Activated T-helper 9 cell treated with anti-CD3 and anti-CD28 coated beads, Interleukin-2, amount 50 U/mL, for 16 hours (primary cell): ENCODE measurements around the gene ARRDC5.
"Not testable (repeated sequence)": the region's sequence is repeated elsewhere in the genome, so short reads cannot be mapped to it uniquely, and the experiment has no call there.

Source experiments
- DNase-seq: peaks from one replicate; pipeline ENCODE4 v3.0.0-alpha.2; 2020; ENCODE audit warnings: low read depth

ARRDC5 gene

DNA sequence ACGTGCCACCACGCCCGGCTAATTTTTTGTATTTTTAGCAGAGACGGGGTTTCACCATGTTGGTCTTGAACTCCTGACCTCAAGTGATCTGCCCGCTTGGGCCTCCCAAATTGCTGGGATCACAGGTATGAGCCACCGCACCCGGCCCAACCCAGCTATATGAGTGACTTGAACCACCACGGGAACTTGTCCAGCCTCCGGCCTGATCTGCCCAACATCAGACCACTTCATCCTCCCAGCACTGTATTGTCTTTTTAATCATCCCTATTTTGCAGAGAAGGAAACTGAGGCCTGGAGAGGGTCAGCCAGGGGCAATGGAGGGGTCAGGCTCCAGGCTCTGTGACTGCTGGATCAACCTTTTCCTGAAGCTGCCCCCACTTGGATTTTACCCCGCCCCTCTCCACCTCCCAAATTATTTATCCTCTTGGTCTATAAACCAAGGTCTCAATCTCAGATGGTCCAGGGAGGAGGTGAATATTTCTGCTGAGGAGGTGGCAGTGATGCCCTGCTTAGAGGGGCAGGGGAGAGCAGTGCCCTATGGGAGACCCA is 34.3 kb downstream of the ARRDC5 start:
- DNase-seq, result no peak

DNA sequence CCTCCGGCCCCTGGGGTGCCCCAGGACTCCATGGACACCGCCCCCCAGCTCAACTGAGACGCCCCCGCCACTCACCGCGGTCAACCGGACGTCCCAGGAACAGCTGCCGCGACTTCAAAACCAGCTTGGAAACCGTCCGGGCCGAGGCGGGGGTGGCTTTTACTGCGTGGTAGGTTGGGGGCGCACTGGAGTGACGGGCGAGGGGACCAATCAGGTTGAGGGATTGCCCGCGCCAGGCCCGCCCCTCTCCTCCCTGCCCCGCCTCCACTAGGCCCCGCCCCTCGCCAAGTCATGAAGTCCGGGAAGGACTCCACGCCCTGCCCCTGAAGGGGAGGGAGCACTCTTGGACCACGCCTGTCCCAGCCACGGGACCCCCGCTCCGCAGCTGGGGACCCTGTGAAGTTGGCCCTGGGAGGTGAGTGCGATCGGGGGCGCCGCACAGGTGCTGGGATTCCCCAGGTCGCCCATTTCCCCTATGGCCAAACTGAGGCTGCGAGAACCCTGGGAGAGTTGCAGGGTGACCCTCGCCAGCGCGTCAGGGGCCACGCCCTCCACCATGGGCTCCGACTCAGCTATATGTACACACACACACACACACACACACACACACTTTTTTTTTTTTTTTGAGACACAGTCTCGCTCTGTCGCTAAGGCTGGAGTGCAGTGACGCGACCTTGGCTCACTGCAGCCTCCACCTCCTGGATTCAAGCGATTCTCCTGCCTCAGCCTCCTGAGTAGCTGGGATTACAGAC is 35.0 kb downstream of the ARRDC5 start, which contains the start of gene PLIN3:
Gene PLIN3, minus strand, starts transcription at position 134 of the 752 bp plus-strand sequence. CDS start 6,273 bp downstream, outside the sequence.
- peak; percentile 86 for DNase-seq

DNA sequence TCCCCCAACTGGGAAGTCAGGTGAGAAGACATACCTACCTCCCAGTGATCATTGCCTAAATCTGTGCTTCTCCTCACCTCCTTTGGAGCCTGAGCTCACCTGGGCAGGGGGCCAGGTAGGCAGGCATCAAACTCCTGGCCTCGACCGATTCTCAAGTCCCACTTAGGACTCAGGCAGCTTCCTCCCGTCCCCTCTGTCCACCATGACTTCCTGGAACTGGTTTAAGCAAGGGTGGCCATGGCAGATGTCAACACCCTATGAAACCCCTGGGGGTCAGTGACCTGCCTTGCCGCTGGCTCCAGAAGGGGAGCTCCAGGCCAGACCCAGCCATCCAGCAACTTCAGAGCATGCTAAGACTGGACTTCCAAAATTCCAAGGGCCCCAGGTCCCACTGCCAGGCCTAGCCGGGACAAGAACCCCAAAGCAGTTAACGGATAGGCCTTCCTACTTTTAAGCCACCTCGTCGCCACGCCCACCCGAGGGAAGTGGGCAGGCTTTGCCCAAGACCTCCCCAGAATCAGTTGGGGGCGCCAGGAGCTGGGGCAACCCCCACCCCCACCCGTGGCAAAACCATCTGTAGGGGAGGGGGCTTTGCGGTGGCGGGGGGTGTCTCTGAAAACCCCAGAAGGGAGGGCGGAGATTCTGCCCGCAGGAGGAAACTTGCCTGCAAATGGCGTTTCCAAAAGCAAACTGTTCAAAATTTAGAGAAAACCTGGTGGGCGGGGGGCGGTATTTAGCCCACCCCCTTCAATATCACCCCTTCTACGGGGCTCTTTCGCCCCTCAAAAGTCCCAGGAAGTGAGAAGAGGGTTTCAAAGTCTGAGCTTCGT is 35.9 kb downstream of the ARRDC5 start:
- DNase-seq, result peak; percentile 15

DNA sequence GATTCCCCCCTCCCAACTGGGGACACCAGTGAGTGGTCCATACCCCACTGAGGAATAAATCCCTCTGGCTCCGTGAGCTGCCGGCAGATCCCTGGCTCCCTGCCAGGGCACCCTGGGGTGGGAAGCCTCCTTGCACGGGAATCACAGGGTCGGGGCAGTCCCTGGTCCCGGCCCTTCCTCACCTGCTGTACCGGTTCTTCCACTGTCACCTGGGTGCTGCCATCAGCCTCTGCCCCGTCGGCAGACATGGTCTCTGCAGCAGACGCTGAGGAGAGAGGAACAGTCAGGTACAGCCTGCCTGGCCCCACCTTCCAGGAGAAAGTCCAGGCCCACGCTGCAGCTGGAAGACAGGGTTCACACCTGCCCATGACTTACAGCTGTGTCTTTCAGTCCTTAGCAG is 41.5 kb downstream of the ARRDC5 start:
- no peak for DNase-seq

DNA sequence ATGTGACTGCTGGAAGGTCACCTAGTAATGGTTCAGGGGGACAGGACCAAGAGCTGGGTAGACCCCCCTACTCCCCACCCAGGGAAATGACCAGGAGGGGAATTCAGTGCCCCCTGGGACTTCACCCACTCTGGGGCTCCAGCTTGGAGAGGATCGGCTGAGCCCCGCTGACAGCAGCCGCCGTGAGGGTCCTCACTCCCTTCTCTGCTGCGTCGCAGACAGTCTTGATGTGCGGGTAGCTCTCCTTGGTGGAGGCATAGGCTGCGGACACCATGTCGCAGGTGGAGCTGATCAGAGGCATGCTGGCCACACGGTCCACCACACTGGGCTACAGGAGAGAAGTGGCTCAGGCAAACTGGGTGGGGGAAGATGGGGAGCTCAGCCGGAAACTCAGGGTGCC is 43.0 kb downstream of the ARRDC5 start:
- DNase-seq, result no peak

DNA sequence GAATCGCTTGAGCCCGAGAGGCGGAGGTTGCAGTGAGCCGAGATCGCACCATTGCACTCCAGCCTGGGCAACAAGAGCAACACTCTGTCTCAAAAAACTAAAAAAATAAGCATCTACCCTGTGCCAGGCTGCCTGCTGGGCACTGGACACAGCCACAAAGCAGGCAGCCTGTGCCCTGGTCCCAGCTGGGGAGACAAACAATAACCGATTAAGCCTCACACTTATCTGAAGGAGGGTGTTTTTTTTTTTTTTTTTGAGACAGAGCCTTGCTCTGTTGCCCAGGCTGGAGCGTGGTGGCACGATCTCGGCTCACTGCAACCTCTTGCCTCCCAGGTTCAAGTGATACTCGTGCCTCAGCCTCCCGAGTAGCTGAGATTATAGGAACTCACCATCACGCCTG is 46.2 kb downstream of the ARRDC5 start:
- DNase-seq, result not testable (repeated sequence)

DNA sequence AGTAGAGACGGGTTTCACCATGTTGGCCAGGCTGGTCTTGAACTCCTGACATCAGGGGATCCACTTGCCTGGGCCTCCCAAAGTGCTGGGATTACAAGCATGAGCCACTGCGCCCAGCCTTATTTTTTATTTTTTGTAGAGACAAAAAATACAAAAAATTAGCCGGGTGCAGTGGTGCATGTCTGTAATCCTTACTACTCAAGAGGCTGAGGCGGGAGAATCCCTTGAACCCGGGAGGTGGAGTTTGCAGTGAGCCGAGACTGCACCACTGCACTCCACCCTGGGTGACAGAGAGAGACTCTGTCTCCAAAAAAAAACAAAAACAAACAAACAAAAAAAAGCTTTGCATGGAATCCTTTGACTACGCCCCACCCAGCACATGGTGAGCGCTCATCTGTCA is 49.2 kb downstream of the ARRDC5 start:
- DNase-seq, result not testable (repeated sequence)

DNA sequence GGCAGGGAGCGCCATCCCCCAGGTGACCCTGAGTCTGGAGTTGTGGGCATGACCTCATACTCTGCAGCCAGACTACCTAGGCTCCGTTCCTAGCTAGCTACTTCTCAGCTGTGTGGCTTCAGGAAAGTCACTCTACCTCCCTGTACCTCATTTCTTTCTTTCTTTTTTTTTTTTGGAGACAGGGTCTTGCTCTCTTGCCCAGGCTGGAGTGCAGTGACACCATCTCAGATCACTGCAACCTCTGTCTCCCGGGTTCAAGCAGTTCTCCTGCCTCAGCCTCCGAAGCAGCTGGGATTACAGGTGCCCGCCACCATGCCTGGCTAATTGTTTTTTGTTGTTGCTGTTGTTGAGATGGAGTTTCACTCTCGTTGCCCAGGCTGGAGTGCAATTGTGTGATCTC is 50.2 kb downstream of the ARRDC5 start:
- DNase-seq, result no peak

DNA sequence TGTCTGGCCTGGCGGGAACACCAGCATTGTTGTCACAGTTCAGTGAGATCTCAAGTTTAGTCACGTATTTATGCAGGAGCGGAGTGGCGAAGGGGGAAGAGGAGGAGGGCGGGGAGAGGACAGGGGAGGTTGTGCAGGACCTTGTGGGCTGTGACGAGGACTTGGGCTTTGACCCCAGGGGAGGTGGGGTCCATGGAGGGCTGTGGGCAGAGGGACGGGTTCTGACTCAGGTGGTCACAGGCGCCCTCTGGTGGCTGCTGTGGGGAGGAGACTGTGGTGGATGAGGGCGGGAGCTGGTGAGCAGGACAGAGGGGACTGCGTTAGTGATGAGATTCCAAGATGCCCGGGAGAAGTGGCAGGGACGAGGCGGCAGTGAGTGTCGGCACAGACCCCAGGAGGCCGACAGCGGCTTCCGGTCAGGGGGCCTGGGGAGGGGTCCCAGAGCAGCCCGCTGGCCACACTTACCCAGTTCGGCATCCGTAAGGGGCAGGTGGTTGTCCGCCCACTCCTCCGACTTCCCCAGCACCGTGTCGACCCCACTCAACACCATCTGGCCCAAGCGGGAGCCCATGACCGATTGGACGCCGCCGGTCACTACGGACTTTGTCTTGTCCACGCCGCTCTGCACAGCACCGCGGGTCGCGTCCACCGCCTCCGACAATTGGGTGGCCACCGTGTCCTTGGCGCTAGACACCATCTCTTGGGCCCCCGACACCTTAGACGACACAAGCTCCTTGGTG is 51.0 kb downstream of the ARRDC5 start:
- peak; percentile 70 for DNase-seq

DNA sequence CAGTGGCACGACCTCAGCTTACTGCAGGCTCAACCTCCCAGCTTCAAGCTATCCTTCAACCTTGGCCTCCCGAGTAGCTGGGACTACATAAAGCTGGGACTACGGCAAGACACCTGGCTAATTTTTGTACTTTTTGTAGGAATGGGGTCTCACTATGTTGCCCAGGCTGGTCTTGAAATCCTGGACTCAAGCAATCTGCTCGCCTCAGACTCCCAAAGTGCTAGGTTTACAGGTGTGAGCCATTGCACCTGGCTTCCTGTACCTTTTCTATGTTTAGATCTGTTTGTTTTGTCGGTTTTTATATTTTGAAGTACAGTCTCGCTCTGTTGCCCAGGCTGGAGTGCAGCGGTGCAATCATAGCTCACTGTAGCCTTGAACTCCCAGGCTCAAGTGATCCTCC is 53.7 kb downstream of the ARRDC5 start:
- no peak for DNase-seq

DNA sequence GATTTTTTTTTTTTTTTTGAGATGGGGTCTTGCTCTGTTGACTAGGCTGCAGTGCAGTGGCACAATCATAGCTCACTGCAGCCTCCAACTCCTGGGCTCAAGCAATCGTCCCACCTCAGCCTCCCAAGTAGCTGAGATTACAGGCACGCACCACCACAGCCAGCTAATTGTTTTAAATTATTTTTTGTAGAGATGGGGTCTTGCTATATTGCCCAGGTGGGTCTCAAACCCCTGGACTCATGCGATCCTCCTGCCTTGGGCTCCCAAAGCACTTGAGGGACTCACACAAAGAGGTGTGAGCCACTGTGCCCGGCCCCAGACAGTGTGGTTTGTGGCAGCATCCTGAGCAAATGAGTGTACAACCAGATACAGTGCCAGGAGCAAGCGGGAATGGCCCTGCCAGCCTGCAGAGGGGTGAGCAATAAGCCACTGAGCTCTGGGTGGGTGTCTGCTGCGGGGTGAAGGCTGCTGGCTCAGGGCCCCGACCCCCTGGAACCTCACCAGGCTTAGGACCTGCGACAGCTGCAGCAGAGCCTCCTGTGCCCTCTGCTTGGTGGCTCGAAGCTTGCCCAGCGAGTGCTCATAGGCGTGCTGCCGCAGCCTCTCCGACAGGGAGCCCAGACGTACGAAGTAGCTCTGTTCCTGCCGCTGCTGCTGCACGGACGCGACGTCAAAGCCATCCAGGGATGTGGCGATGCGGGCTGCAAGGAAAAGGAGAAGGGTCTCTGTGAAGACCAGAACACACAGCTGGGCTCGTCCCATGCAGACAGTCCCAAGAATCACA is 55.3 kb downstream of the ARRDC5 start:
- DNase-seq, result no peak

DNA sequence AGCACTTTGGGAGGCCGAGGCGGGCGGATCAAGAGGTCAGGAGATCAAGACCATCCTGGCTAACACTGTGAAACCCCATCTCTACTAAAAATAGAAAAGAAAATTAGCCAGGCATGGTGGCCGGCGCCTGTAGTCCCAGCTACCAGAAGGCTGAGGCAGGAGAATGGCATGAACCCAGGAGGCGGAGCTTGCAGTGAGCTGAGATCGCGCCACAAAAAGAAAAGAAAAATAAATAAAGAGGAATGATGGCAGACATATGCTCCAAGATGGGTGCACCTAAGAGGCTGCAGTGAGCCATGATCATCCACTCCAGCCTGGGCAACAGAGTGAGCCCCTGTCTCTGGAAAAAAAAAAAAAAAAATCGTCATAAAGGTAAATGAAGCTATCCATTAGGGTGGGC is 56.7 kb downstream of the ARRDC5 start:
- not testable (repeated sequence) for DNase-seq

DNA sequence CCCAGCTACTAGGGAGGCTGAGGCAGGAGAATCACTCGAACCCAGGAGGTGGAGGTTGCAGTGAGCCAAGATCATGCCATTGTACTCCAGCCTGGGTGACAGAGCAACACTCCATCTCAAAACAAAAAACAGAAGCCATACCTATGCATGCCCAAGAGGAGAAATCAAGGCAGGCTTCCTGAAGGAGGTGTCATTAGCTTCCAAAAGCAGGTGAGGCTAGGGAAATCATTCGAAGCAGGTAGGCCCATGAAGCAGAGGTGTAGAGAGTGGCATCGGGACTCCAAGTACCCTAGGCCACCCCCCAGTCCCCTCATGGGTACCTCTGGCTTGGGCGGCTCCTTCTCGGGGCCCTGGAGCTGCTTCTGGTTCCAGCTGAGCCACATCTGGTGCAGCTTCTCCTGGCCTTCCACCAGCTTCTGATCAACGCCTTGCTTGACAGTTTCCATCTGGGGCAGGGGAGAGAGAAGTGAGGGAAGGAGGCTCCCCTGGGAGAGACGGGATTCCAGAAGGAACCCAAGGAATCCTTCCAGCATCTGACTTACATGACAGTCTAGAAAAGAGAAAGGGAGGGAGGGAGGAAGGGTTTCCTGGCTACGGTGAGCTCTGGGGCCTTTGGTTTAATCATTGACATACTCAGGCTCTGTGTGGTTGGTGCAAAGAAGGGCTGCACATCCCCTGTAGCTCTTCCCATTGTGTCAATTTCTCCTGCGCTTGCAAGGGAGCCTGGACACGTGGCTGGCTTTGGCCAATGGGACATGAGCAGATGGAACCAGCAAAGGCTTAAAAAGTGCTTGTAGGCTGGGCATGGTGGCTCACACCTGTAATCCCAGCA is 58.1 kb downstream of the ARRDC5 start:
- no peak for DNase-seq

DNA sequence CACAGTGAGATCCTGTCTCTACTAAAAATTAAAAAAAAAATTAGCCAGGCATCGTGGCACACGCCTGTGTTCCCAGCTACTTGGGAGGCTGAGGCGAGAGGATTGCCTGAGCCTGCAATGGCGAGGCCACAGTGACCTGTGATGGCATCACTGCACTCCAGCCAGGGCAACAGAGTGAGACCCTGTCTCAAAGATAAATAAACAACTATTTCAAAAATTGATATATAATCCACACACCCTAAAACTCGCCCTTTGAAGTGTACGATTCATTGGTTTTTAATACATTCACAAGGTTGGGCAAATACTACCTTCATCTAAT is 59.1 kb downstream of the ARRDC5 start:
- no peak for DNase-seq
